Right lobe of liver (tissue), 4 donors: ENCODE data around the gene SNRNP40.
"Not testable (repeated sequence)": the region's sequence is repeated elsewhere in the genome, so short reads cannot be mapped to it uniquely, and the experiment has no call there.

Experiments
- POLR2A ChIP-seq: fragments of 450-650 bp; IDR thresholded peaks from one replicate; pipeline ENCODE4 v1.6.1; 2017; ENCODE audit warnings: antibody characterized with exemption, mild to moderate bottlenecking
- TF ChIP-seq, protein P1 (sequence below), 4 donors: fragments of 200-600 bp in 3 of 4; fragments of 450-650 bp in 1 of 4; IDR thresholded peaks; one replicate each; pipeline versions ENCODE4 v1.5.1 to v1.8.0; 2016 to 2022; ENCODE audit warnings: antibody characterized with exemption in 4 of 4, mild to moderate bottlenecking in 2 of 4
- donor health status: DM: no; HTN: no; CAD: no.
- donor health status: DM: no; HTN: no; CAD: no.
- donor health status: DM: no; HTN: yes; CAD: no.

DNA sequence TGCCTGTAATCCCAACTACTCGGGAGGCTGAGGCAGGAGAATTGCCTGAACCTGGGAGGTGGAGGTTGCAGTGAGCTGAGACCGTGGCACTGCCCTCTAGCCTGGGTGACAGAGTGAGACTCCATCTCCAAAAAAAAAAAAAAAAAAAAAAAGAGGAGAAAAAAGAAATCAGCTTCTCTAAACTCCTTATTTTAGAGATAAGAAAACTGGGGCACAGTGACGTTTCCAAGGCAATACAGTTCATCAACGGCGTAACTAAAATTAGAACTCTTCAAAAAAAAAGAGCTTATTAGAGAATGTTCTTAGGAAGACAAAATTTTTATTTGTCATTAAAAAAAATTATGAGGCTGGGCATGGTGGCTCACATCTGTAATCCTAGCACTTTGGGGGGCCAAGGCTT lies 34.2 kb downstream of the SNRNP40 start:
- TF ChIP-seq, protein P1, sequence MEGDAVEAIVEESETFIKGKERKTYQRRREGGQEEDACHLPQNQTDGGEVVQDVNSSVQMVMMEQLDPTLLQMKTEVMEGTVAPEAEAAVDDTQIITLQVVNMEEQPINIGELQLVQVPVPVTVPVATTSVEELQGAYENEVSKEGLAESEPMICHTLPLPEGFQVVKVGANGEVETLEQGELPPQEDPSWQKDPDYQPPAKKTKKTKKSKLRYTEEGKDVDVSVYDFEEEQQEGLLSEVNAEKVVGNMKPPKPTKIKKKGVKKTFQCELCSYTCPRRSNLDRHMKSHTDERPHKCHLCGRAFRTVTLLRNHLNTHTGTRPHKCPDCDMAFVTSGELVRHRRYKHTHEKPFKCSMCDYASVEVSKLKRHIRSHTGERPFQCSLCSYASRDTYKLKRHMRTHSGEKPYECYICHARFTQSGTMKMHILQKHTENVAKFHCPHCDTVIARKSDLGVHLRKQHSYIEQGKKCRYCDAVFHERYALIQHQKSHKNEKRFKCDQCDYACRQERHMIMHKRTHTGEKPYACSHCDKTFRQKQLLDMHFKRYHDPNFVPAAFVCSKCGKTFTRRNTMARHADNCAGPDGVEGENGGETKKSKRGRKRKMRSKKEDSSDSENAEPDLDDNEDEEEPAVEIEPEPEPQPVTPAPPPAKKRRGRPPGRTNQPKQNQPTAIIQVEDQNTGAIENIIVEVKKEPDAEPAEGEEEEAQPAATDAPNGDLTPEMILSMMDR (IDR thresholded peaks at IDR 0.05): not testable (repeated sequence)
- TF ChIP-seq POLR2A: not testable (repeated sequence)
